HCT116 (cell line): Measurements from ENCODE around the gene THEMIS2. TPM values are rescaled to one million over a fixed set of nuclear protein-coding genes. Genes with fewer than 3 reads are reported as not detected.

Experiments
- ATAC-seq: fragments of 200-7000 bp; cut with Tn5 transposase; 2 replicates; pipeline ENCODE4 v1.9.1; 2020; ENCODE audit warnings: mild to moderate bottlenecking, moderate library complexity
- BruUV-seq: library from RNA; stranded (reverse); fragments of 400-500 nt; replicated peaks from 2 replicates; lab custom pipeline; 2021; lab: Mats Ljungman, UMichigan
- CTCF ChIA-PET: fragments of 300-600 bp; sonication (Branson Sonifier 250); formaldehyde crosslinking; loops from one replicate; lab custom pipeline; 2021; ENCODE audit warnings: antibody characterized with exemption; lab: Charles Lee
- POLR2A ChIA-PET: fragments of 300-600, 350-600 bp; sonication (Branson Sonifier 250); formaldehyde crosslinking; loops from one replicate; lab custom pipeline; 2021; ENCODE audit warnings: antibody characterized with exemption; lab: Charles Lee
- RAD21 ChIA-PET, 2 experiments: fragments of 300-600 bp; sonication (Branson Sonifier 250); formaldehyde crosslinking; loops; one replicate each; lab custom pipeline; 2023; ENCODE audit warnings: low total read pairs in 2 of 2; ENCODE audit not compliant: uncharacterized antibody in 2 of 2, unreplicated experiment in 2 of 2, low non-redundant PET in 1 of 2; lab: Charles Lee
- DNase-seq: peaks from one replicate; pipeline ENCODE4 v3.0.0-alpha.2; 2010; ENCODE audit warnings: low read depth, low spot score
- H2AFZ ChIP-seq: fragments of 200-600 bp; shearing (Covaris generic), sonication (generic); 2 replicates; pipeline ENCODE4 v1.6.1; 2017; ENCODE audit warnings: low read depth, mixed run types, mixed read lengths, antibody characterized with exemption, low read length; ENCODE audit not compliant: poor library complexity, severe bottlenecking
- H3K27ac ChIP-seq: 2 replicates; pipeline ENCODE4 v1.5.1; 2012; ENCODE audit warnings: low read depth, low read length
- H3K27me3 ChIP-seq: fragments of 200-600 bp; sonication (generic); 2 replicates; pipeline ENCODE4 v1.6.1; 2016; ENCODE audit warnings: mixed run types, low read length, mixed read lengths; ENCODE audit not compliant: insufficient read depth
- H3K36me3 ChIP-seq, 2 experiments: fragments of 200-500 bp in 1 of 2; fragments of 200-600 bp in 1 of 2; sonication (Bioruptor generic) in 1 of 2; sonication (generic) in 1 of 2; 2 replicates each; pipeline versions ENCODE4 v1.5.1 to v1.6.1; 2014 to 2016; ENCODE audit warnings: low read length in 2 of 2, inconsistent platforms in 1 of 2, mixed read lengths in 1 of 2, mixed run types in 1 of 2; ENCODE audit not compliant: insufficient read depth in 2 of 2, control insufficient read depth in 1 of 2
- H3K4me1 ChIP-seq, 2 experiments: fragments of 200-600 bp in 1 of 2; sonication (generic) in 1 of 2; 2 replicates each; pipeline versions ENCODE4 v1.5.1 to v1.6.1; 2012 to 2017; ENCODE audit warnings: low read length in 2 of 2, inconsistent platforms in 1 of 2, mild to moderate bottlenecking in 1 of 2, mixed read lengths in 1 of 2, mixed run types in 1 of 2, moderate library complexity in 1 of 2; ENCODE audit not compliant: insufficient read depth in 2 of 2, control insufficient read depth in 1 of 2
- H3K4me2 ChIP-seq: fragments of 200-600 bp; sonication (generic); 2 replicates; pipeline ENCODE4 v1.6.1; 2017; ENCODE audit warnings: mixed run types, low read length, mixed read lengths
- H3K4me3 ChIP-seq, 2 experiments: fragments of 200-600 bp in 1 of 2; sonication (generic) in 1 of 2; replicated peaks in 1 of 2; 2 replicates each; pipeline ENCODE4 v1.5.1; 2011 to 2016; ENCODE audit warnings: low read length in 2 of 2, control low read depth in 1 of 2, low read depth in 1 of 2, mild to moderate bottlenecking in 1 of 2, mixed read lengths in 1 of 2, mixed run types in 1 of 2
- H3K79me2 ChIP-seq: fragments of 200-600 bp; sonication (generic); 2 replicates; pipeline ENCODE4 v1.6.1; 2017; ENCODE audit warnings: mild to moderate bottlenecking, mixed run types, low read length, moderate library complexity, mixed read lengths; ENCODE audit not compliant: insufficient read depth
- H3K9ac ChIP-seq: fragments of 200-600 bp; sonication (generic); 2 replicates; pipeline ENCODE4 v1.6.1; 2016; ENCODE audit warnings: low read length, mixed read lengths
- H3K9me2 ChIP-seq: fragments of 200-600 bp; sonication (generic), shearing (Covaris generic); 2 replicates; pipeline ENCODE4 v1.6.1; 2017; ENCODE audit warnings: mixed run types, mild to moderate bottlenecking, moderate library complexity; ENCODE audit not compliant: insufficient read depth
- H3K9me3 ChIP-seq, 2 experiments: fragments of 200-500 bp in 1 of 2; fragments of 200-600 bp in 1 of 2; sonication (Bioruptor generic) in 1 of 2; sonication (generic) in 1 of 2; 2 replicates each; pipeline ENCODE4 v1.6.1; 2014 to 2017; ENCODE audit warnings: low read length in 2 of 2, mixed read lengths in 2 of 2, inconsistent platforms in 1 of 2, low read depth in 1 of 2, mild to moderate bottlenecking in 1 of 2, mixed run types in 1 of 2, moderate library complexity in 1 of 2; ENCODE audit not compliant: control insufficient read depth in 1 of 2, insufficient read depth in 1 of 2
- H4K20me1 ChIP-seq: fragments of 200-600 bp; sonication (generic), shearing (Covaris generic); 2 replicates; pipeline ENCODE4 v1.6.1; 2017; ENCODE audit warnings: mixed run types, mild to moderate bottlenecking, moderate library complexity; ENCODE audit not compliant: insufficient read depth
- EGR1 ChIP-seq: IDR thresholded peaks from 2 replicates; pipeline ENCODE4 v1.6.1; 2012; ENCODE audit warnings: low read depth
- EZH2phosphoT487 ChIP-seq: fragments of 200-600 bp; IDR thresholded peaks from 2 replicates; pipeline ENCODE4 v1.6.1; 2018; ENCODE audit warnings: antibody characterized with exemption, borderline replicate concordance
- JUND ChIP-seq: IDR thresholded peaks from 2 replicates; pipeline ENCODE4 v1.6.1; 2012
- POLR2A ChIP-seq: IDR thresholded peaks from 2 replicates; pipeline ENCODE4 v1.7.0; 2011; ENCODE audit warnings: borderline replicate concordance; ENCODE audit not compliant: insufficient read depth, insufficient read length; ENCODE audit errors: extremely low read depth
- POLR2AphosphoS5 ChIP-seq: IDR thresholded peaks from 2 replicates; pipeline ENCODE4 v1.6.1; 2011; ENCODE audit warnings: mild to moderate bottlenecking, low read depth, low read length, moderate library complexity
- SIN3A ChIP-seq: IDR thresholded peaks from 2 replicates; pipeline ENCODE4 v1.6.1; 2012; ENCODE audit warnings: low read depth
- SRF ChIP-seq: IDR thresholded peaks from 2 replicates; pipeline ENCODE4 v1.6.1; 2012; ENCODE audit warnings: low read depth
- YY1 ChIP-seq: IDR thresholded peaks from 2 replicates; pipeline ENCODE4 v1.6.1; 2011; ENCODE audit warnings: low read length, low read depth, moderate library complexity, mild to moderate bottlenecking; ENCODE audit not compliant: insufficient replicate concordance; ENCODE audit errors: extremely low read depth
- ZFX ChIP-seq: fragments of 450-650 bp; IDR thresholded peaks from 2 replicates; pipeline ENCODE4 v1.6.1; 2017
- intact Hi-C: fragments of 100-400 bp; cut with micrococcal nuclease; formaldehyde crosslinking; loops from 2 replicates; pipeline ENCODE4 v1.10.0; 2022
- total RNA-seq: library from RNA; stranded (reverse); gene quantifications from one replicate; pipeline ENCODE4 v1.2.1, GENCODE V29; 2021; ENCODE audit not compliant: unreplicated experiment
- TF ChIP-seq, protein P1 (sequence below): IDR thresholded peaks from 2 replicates; pipeline ENCODE4 v1.6.1; 2012
- TF ChIP-seq, protein P2 (sequence below), 3 experiments: fragments of 200-600 bp in 1 of 3; sonication (generic) in 1 of 3; IDR thresholded peaks in 2 of 3; conservative IDR thresholded peaks in 1 of 3; 2 replicates each; pipeline ENCODE4 v1.5.1; 2012 to 2017; ENCODE audit warnings: low read depth in 2 of 3, low read length in 2 of 3, antibody characterized with exemption in 1 of 3, borderline replicate concordance in 1 of 3, control low read depth in 1 of 3, mild to moderate bottlenecking in 1 of 3, mixed read lengths in 1 of 3, mixed run types in 1 of 3, moderate library complexity in 1 of 3; ENCODE audit not compliant: insufficient read depth in 1 of 3
- TF ChIP-seq, protein P3 (sequence below): IDR thresholded peaks from 2 replicates; pipeline ENCODE4 v1.6.1; 2012; ENCODE audit warnings: low read depth
- TF ChIP-seq, protein P4 (sequence below): IDR thresholded peaks from 2 replicates; pipeline ENCODE4 v1.6.1; 2012
- TF ChIP-seq, protein P5 (sequence below): IDR thresholded peaks from 2 replicates; pipeline ENCODE4 v1.6.1; 2011; ENCODE audit warnings: mild to moderate bottlenecking, low read length, moderate library complexity; ENCODE audit not compliant: insufficient replicate concordance; ENCODE audit errors: extremely low read depth

Gene THEMIS2
- total RNA-seq, 1 experiment from 2014 or later: 8.0 TPM

DNA sequence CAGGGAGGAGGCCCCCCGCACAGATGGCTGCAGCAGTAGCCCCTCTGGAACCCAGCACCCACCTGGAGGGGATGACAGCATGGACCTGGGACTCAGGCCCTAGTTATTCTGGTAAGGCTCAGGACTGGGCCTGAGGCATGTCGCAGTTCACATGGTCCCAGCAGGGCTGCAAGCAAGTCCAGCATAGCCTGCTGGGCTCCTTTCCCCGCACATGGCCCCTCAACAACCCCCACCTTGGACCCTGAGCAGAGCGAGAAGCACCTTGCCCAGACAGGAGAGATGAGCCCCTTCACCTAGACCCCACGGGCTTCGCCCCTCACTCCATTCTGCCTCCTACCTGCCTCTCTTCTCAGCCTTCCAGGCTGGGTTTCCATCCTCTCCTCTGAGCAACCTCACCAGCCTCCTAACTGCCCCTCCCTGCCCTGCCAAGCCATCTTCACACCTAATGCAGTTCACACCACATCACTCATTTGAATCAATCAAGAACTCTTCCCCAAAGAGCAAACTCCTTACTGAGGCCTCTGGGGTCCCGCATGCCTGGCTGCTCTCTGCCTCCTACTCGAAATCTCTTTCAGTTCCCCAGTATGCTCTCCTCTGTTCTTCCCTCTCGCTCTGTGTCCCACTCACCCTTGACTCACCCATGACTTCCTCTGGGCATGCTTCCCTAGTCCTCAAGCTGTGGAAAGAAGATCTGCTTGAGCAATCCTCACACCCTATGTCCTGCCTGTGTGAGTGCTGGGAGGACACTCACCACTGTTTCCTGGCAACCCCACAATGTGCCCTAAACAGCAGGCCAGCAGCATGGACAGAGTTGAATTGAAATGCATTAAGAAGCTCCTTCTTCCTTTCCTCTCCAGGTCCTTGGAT lies 9.4 kb upstream of the THEMIS2 start:
- H3K27me3 ChIP-seq: no peaks in the 10 kb centered on the region
- H3K79me2 ChIP-seq: no peaks in the 10 kb centered on the region
- no peaks in the 10 kb centered on the region for H4K20me1 ChIP-seq
- H3K9me3 ChIP-seq: no peaks in the 10 kb centered on the region
- no peak overlapping the region for H3K9ac ChIP-seq
- TF ChIP-seq EGR1 (no peak), SRF (no peak), ZFX (no peak), POLR2A (no peak), YY1 (no peak), POLR2AphosphoS5 (no peak), JUND (no peak), SIN3A (no peak), EZH2phosphoT487 (no peak)
- TF ChIP-seq, protein P1, sequence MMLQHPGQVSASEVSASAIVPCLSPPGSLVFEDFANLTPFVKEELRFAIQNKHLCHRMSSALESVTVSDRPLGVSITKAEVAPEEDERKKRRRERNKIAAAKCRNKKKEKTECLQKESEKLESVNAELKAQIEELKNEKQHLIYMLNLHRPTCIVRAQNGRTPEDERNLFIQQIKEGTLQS: no peak
- TF ChIP-seq, protein P2, sequence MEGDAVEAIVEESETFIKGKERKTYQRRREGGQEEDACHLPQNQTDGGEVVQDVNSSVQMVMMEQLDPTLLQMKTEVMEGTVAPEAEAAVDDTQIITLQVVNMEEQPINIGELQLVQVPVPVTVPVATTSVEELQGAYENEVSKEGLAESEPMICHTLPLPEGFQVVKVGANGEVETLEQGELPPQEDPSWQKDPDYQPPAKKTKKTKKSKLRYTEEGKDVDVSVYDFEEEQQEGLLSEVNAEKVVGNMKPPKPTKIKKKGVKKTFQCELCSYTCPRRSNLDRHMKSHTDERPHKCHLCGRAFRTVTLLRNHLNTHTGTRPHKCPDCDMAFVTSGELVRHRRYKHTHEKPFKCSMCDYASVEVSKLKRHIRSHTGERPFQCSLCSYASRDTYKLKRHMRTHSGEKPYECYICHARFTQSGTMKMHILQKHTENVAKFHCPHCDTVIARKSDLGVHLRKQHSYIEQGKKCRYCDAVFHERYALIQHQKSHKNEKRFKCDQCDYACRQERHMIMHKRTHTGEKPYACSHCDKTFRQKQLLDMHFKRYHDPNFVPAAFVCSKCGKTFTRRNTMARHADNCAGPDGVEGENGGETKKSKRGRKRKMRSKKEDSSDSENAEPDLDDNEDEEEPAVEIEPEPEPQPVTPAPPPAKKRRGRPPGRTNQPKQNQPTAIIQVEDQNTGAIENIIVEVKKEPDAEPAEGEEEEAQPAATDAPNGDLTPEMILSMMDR (IDR thresholded peaks at IDR 0.05 in 2 of 3, conservative IDR thresholded peaks at IDR 0.05 in 1 of 3; ENCODE audit: borderline replicate concordance in 1 of 3, insufficient read depth in 1 of 3, low read depth in 2 of 3, low read length in 2 of 3): no peak
- TF ChIP-seq, protein P3, sequence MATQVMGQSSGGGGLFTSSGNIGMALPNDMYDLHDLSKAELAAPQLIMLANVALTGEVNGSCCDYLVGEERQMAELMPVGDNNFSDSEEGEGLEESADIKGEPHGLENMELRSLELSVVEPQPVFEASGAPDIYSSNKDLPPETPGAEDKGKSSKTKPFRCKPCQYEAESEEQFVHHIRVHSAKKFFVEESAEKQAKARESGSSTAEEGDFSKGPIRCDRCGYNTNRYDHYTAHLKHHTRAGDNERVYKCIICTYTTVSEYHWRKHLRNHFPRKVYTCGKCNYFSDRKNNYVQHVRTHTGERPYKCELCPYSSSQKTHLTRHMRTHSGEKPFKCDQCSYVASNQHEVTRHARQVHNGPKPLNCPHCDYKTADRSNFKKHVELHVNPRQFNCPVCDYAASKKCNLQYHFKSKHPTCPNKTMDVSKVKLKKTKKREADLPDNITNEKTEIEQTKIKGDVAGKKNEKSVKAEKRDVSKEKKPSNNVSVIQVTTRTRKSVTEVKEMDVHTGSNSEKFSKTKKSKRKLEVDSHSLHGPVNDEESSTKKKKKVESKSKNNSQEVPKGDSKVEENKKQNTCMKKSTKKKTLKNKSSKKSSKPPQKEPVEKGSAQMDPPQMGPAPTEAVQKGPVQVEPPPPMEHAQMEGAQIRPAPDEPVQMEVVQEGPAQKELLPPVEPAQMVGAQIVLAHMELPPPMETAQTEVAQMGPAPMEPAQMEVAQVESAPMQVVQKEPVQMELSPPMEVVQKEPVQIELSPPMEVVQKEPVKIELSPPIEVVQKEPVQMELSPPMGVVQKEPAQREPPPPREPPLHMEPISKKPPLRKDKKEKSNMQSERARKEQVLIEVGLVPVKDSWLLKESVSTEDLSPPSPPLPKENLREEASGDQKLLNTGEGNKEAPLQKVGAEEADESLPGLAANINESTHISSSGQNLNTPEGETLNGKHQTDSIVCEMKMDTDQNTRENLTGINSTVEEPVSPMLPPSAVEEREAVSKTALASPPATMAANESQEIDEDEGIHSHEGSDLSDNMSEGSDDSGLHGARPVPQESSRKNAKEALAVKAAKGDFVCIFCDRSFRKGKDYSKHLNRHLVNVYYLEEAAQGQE: no peak
- TF ChIP-seq, protein P4, sequence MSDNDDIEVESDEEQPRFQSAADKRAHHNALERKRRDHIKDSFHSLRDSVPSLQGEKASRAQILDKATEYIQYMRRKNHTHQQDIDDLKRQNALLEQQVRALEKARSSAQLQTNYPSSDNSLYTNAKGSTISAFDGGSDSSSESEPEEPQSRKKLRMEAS: no peak
- TF ChIP-seq, protein P5, sequence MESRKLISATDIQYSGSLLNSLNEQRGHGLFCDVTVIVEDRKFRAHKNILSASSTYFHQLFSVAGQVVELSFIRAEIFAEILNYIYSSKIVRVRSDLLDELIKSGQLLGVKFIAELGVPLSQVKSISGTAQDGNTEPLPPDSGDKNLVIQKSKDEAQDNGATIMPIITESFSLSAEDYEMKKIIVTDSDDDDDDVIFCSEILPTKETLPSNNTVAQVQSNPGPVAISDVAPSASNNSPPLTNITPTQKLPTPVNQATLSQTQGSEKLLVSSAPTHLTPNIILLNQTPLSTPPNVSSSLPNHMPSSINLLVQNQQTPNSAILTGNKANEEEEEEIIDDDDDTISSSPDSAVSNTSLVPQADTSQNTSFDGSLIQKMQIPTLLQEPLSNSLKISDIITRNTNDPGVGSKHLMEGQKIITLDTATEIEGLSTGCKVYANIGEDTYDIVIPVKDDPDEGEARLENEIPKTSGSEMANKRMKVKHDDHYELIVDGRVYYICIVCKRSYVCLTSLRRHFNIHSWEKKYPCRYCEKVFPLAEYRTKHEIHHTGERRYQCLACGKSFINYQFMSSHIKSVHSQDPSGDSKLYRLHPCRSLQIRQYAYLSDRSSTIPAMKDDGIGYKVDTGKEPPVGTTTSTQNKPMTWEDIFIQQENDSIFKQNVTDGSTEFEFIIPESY: no peak
- TF ChIP-seq, all 23 proteins: peak for 0
- BruUV-seq: no TSS peak
- intact Hi-C loops: no loop called here
- Histone ChIP-seq H3K36me3 (no peaks in the 10 kb centered on the region), H2AFZ (no peak overlapping the region), H3K9me2 (no peaks in the 10 kb centered on the region), H3K4me3 (no peak overlapping the region), H3K4me1 (peaks cover 0 to 12% of the 10 kb centered on the region in 2 experiments; a peak in 2 of 4 replicates), H3K27ac (no peak overlapping the region), H3K4me2 (peak overlapping the region; percentile 25; the same call in 1 of the 2 replicates)
- CTCF ChIA-PET: no interaction called here
- RAD21 ChIA-PET: no interaction called here
- DNase-seq (no peak), ATAC-seq (no peak)
- POLR2A ChIA-PET: interaction anchor here (0.8 kb wide), 1 partner anchor 12 kb away, joined by 3 read pairs; no protein-coding TSS in a partner anchor
